Right atrium auricular region (tissue), 2 donors: Measurements from ENCODE around the gene EDRF1. TPM values are rescaled to one million over a fixed set of nuclear protein-coding genes. Genes with fewer than 3 reads are reported as not detected.

Source experiments
- DNase-seq: peaks from one replicate; pipeline ENCODE4 v3.0.0-alpha.2; 2019; ENCODE audit warnings: low spot score
- H3K27ac ChIP-seq, 2 donors: fragments of 200-600 bp; sonication (generic); 1 replicate in 1 of 2; 2 replicates in 1 of 2; pipeline ENCODE4 v1.5.1; 2016 to 2019
- H3K27me3 ChIP-seq, 2 donors: fragments of 200-600 bp; sonication (generic); one replicate each; pipeline versions ENCODE4 v1.5.1 to v1.6.0; 2017 to 2019
- H3K36me3 ChIP-seq: fragments of 200-600 bp; sonication (generic); one replicate; pipeline ENCODE4 v1.5.1; 2016
- H3K4me1 ChIP-seq, 2 donors: fragments of 200-600 bp; sonication (generic); one replicate each; pipeline versions ENCODE4 v1.5.1 to v1.6.0; 2017 to 2019
- H3K4me3 ChIP-seq, 2 donors: fragments of 200-600 bp; sonication (generic); 1 replicate in 1 of 2; 2 replicates in 1 of 2; pipeline ENCODE4 v1.5.1; 2017 to 2019; ENCODE audit warnings: mild to moderate bottlenecking in 1 of 2, moderate library complexity in 1 of 2
- H3K9me3 ChIP-seq, 2 donors: fragments of 200-600 bp; sonication (generic); one replicate each; pipeline ENCODE4 v1.5.1; 2019
- CTCF ChIP-seq, 2 donors: fragments of 200-600 bp; sonication (generic); IDR thresholded peaks; one replicate each; pipeline ENCODE4 v1.5.1; 2019; ENCODE audit warnings: antibody characterized with exemption in 2 of 2
- total RNA-seq, 2 donors: library from RNA; depleted of rRNA; stranded (reverse); fragments of >200 nt; gene quantifications; one replicate each; pipeline ENCODE4 v1.1.0, GENCODE V29; 2016

Gene EDRF1
- total RNA-seq, 2 donors from 2014 or later: 11.4 to 11.5 TPM

DNA sequence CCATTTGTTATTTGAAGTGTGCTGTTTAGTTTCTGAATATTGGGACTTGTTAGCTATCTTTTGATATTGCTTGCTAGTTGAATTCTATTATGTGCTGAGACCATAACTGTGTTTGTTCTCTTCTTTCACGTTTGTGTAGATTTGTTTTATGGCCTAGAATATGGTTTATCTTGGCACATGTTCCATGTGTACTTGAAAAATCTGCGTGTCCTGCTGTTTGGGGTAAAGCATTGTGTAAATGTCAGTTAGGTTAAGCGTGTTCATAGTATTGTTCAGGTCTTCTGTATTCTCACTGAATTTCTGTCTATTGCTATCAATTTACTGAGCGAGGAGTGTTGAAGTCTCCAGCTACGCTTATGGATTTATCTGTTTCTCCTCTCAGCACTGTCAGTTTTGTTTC lies 36.7 kb downstream of the EDRF1 start:
- TF ChIP-seq CTCF (IDR thresholded peaks at IDR 0.05): no peak
- no peak for DNase-seq

DNA sequence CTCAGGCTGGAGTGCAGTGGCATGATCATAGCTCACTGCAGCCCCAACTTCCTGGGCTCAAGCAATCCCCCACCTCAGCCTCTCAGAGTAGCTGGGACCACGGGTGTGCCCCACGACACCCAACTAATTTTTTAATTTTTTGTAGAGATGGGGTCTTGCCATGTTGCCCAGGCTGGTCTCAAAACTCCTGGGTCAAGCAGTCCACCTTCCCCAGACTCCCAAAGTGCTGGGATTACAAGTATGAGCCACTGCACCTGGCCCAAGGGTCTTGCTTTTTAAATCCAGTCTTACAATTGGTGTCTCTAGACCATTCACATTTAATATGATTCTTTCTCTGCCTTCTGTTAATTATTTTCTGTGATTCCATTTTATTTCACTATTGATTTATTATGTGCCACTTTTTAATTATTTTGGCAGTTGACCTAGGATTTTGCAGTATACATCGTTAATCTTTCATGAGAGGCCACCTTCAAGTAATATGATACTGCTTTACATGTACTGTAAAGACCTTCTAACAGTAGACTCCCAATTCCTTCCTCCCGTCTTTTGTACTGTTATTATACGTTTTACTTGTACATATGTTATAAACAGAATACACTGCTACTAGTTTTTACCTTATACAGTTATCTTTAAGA lies 37.5 kb downstream of the EDRF1 start:
- no peak for DNase-seq
- no peaks in the 10 kb centered on the region for H3K4me1 ChIP-seq
- no peak overlapping the region for H3K27ac ChIP-seq
- TF ChIP-seq CTCF (IDR thresholded peaks at IDR 0.05): no peak
- no peaks in the 10 kb centered on the region for H3K9me3 ChIP-seq
- H3K4me3 ChIP-seq: no peak overlapping the region
- H3K27me3 ChIP-seq: no peaks in the 10 kb centered on the region
- peaks cover 77% of the 10 kb centered on the region for H3K36me3 ChIP-seq

More for the DNA sequence above, 36.7 kb downstream of the EDRF1 start:
- Histone ChIP-seq H3K27ac (no peak overlapping the region), H3K27me3 (no peaks in the 10 kb centered on the region), H3K4me1 (no peaks in the 10 kb centered on the region), H3K9me3 (no peaks in the 10 kb centered on the region), H3K36me3 (peaks cover 81% of the 10 kb centered on the region), H3K4me3 (no peak overlapping the region)

DNA sequence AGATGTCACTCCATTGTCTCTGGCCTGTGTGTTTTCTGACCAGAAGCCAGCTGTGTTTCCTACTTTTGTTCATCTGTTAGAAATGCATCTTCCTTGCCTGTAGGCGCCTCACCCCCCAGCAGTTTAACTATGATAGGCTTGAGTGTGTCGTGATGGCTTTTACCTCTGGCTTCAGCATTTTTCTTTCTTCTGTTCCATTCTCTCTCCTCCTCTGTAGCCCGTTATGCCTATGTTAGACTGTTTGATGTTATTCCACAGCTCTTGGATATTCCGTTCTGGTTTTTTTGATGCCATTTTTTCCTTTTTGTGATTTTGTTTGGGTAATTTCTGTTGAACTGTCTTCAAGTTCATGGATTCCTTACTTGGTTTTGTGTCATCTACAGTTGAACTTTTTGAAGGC lies 38.2 kb downstream of the EDRF1 start:
- Histone ChIP-seq H3K27me3 (no peaks in the 10 kb centered on the region), H3K36me3 (peaks cover 78% of the 10 kb centered on the region), H3K27ac (no peak overlapping the region), H3K4me3 (no peak overlapping the region), H3K9me3 (no peaks in the 10 kb centered on the region), H3K4me1 (no peaks in the 10 kb centered on the region)
- no peak for TF ChIP-seq CTCF (IDR thresholded peaks at IDR 0.05)
- no peak for DNase-seq

- no peak overlapping the region for H3K4me3 ChIP-seq
- H3K36me3 ChIP-seq: peaks cover 75% of the 10 kb centered on the region
- no peaks in the 10 kb centered on the region for H3K4me1 ChIP-seq
- no peak for DNase-seq
- no peaks in the 10 kb centered on the region for H3K9me3 ChIP-seq
- H3K27me3 ChIP-seq: no peaks in the 10 kb centered on the region
- no peak overlapping the region for H3K27ac ChIP-seq
- TF ChIP-seq CTCF (IDR thresholded peaks at IDR 0.05): no peak
These were observed 42.5 kb downstream of the EDRF1 start for GRCh38 chr10:125761961-125762360.

DNA sequence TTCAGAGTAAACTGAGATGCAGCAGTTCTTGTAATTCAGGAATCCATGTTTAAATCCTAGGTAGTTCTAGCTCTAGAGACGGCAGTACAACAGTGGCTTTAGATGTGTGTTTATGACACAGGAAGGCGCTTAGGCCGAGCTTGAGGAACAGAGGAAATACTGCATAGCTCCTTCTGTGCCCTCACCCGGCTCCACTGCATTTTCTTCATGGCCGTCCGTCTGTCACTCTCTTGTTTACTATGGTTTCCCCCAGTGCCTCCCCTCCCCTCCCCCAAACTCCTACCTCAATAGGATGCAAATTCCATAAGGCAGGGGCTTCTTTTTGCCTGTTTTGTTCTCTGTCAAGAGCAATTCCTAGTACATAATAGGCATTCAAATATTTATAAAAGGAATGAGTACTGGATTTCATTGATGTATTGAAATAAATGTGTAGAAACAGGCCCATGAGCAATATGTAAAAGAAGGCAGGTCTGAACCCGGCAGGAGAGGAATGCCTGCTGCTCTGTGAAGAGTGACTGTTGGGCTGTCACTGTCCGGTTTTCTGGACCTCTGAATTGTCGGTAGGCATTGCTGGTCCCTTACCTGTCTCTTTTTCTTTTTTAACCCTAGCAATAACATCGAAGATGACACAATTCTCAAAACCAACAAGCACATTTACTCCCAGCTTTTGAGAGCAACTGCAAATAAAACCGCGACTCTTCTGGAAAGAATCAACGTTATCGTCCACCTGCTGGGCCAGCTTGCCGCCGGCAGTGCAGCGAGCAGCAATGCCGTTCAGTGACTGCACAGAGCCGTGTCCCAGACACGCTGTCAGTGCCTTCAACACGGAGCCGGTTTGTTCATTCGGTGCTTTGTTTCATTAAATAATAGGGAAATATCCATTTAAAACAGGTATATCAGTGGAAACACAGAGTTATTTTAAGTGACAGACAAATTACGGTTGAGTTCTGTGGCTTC lies 43.5 kb downstream of the EDRF1 start:
- H3K4me3 ChIP-seq: no peak overlapping the region
- H3K27me3 ChIP-seq: no peaks in the 10 kb centered on the region
- no peak for DNase-seq
- no peak overlapping the region for H3K27ac ChIP-seq
- H3K4me1 ChIP-seq: peaks cover 0 to 7% of the 10 kb centered on the region in 2 donors
- TF ChIP-seq CTCF (IDR thresholded peaks at IDR 0.05): no peak
- no peaks in the 10 kb centered on the region for H3K9me3 ChIP-seq
- peaks cover 70% of the 10 kb centered on the region for H3K36me3 ChIP-seq
